Measurements from ENCODE around the gene PRAF2. TPM values are rescaled to one million over a fixed set of nuclear protein-coding genes. Genes with fewer than 3 reads are reported as not detected.

PRAF2 gene
- total RNA-seq, 1 donor from 2014 or later = 4.8 TPM

GRCh38 chrX:49071877-49072711, 1.7 kb downstream of the PRAF2 start:
- ATAC-seq = peak; percentile 9

DNA sequence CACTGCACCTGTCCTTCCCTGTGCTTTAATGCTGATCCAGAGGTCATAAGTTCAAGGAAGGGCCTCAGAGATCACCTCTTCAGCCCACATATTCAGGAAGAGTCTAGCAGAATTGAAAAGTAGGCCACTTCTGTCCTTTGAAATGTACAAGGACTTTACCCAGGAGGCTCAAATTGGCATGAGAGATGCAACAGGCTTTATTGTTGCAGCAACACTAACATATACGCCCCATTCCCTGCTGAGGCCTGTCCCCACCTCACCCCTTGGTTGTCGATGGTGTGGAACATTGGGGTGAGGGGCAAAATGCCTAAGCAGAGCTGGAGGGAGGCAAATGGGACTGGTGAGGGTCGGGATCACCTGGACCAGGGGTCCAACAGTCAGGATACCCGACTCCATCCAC, 2.8 kb downstream of the PRAF2 start:
- ATAC-seq = no peak

- no peak for ATAC-seq
Observed at GRCh38 chrX:49069038-49069437, 4.8 kb downstream of the PRAF2 start.

- no peak for ATAC-seq
Observed at GRCh38 chrX:49067285-49068120, 6.3 kb downstream of the PRAF2 start.

GRCh38 chrX:49066690-49067089, 7.1 kb downstream of the PRAF2 start:
- ATAC-seq = no peak

DNA sequence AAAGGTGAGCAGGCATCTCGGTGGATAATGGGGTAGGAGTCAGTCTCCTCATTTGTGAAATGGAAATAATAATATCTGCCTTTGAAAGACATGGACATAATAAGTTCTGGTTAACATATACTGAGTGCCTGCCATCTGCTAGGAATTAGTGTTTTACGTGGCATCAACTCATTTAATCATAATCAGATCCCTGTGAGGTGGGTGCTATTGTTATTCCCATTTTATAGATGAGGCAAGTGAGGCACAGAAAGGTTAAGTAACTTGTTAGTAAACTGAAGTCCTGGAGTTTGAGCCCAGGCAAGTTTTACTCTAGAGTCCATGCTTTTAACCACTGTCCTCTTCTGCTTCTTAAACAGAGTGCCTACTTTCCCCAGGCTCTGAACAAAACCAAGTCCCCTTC, 7.5 kb downstream of the PRAF2 start:
- no peak for ATAC-seq

DNA sequence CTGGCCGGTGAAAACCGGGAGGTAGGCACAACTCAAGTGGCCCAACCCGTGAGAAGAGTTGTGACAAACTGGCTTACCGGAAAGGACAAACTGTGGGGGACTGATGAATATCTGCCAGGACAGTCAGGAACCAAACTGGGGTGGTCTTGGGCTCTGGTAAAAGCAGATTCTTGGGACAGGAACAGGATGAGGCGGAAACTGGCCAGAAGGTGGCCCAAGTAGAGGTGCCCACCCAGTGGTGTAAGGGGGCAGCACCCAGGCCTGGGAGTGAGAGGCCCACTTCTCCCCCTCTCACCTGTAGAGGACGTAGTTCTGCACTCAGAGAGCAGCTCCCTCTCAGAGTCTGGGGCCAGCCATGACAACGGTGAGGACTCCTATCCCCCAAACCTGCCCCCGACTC, 9.1 kb downstream of the PRAF2 start:
- ATAC-seq = no peak

GRCh38 chrX:49064303-49064702, 9.5 kb downstream of the PRAF2 start:
- ATAC-seq = no peak

DNA sequence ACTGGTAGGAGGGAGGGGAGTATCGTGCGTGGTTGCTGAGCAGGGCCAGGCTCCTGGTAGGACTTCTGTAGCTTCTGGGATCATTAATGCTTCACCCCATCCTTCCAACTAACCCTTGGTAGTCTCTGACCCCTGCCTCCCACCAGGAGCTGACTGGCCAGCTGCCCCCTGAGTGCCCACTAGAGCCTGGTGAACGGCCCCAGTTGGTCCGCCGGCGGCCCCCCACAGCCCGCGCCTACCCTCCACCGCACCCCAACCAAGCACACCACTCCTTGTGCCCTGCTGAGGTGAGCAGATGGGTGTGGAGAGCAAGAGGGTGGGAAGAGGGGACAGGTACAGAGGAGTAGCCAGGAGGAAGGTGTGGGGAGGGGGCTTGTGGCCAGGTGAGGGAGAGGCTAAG, 10.1 kb downstream of the PRAF2 start:
- no peak for ATAC-seq

DNA sequence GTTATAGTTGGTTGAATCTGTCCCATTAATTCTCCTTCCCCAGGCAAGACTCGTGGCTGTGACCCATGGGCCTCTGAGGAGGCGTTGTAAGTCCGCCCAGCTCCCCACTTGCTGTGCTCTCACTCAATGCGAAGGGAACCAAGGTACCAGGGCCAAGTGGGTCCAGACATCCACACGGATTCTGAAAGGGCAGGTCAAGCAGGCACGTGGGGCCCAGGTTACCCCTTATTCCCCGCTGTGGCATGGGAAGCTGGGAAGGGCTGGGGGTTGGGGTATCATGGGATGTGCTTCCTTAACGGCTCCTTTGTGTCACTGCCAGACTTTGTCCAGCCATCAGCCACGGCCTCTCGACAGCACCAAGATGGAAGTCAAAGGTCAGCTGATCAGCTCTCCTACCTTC, 11.9 kb downstream of the PRAF2 start:
- no peak for ATAC-seq

DNA sequence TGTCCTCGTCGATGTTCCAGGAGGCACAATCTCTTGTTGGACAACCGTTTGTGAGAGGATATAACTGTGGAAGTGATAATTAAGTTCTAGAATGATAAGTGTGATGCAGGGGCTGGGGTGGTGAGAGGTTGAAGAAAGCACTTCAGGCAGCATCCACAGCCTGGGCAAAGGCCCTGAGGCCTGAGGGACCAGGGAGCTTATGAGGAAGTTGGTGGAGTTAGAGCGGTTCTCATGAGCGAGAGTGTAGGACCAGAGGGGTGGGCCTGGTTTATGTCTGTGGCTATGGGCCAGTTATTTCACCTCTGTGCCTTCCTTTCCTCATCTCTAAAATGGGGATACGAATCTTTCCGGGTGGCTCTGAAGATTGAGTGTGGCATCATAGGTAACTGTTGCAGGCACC, 12.3 kb downstream of the PRAF2 start:
- ATAC-seq = no peak

DNA sequence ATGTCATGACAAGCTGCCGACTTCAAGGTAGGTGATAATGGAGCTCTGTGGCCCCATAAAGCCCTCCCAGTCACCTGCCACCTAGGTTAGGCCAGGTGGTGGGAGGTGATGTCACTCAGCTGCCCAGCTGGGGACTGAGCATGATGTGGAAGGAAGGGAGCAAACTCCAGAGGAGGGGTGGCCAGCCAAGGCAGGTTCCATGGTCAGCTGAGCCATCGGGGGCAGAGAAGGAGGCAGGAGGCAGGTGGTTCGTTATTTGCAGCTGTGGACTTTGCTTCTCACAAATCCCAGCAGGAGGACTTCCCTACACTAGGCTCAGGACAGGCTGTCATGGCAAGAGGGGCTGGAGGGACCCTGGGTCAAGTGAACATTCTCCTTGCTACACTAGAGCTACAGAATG, 12.9 kb downstream of the PRAF2 start:
- ATAC-seq = no peak

- ATAC-seq = peak; percentile 78
Observed at GRCh38 chrX:49059681-49060085, 14.1 kb downstream of the PRAF2 start.

- ATAC-seq = no peak
Observed at GRCh38 chrX:49059201-49059600, 14.6 kb downstream of the PRAF2 start.

- peak; percentile 78 for ATAC-seq
Observed at GRCh38 chrX:49058794-49059193, 15.0 kb downstream of the PRAF2 start, which contains the start of gene CCDC120. CCDC120 (plus strand) TSS chrX:49058999; CDS start chrX:49062042, 3,043 bp downstream.

- no peak for ATAC-seq
Observed at GRCh38 chrX:49054073-49054762, 19.6 kb downstream of the PRAF2 start.

- ATAC-seq = peak; percentile 88
Observed at GRCh38 chrX:49053223-49054072, 20.4 kb downstream of the PRAF2 start.

- no peak for ATAC-seq
Observed at GRCh38 chrX:49043987-49044281, 29.9 kb downstream of the PRAF2 start.

DNA sequence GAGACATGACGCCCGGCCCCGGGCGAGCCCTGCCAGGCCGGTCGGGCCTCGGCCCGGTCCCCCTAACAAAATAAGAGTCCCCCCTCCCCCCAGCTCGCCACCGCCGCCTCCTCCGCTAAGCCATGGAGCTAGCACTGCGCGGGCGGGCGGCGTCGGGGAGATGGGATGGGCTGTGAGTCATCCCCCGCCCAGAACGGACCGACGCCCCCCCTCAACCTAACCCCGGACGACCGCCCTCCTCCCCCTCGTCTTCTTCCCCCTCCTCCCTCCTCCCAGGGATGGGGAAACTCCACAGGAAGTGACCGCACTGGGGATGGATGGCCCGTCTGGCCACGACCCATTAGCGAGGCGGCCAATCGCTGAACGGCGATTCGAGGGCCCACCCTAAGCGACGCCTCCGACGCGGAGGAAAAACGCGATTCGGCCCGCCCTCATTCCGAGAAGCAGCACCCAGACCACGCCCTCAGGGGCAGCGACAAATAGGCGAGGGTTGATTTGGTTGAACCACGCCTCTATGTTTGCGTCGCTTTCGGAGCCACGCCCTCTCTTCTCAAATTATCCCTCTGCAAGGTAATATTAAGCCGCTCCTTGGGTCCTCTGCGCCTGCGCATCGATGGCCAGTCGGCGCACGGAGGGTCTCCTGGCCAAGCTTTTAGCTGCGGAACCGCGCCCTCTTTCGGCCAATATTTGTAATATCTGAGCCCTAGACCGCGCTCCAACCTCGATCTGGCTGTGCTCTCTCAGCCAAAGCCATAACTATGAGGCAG, 30.4 kb downstream of the PRAF2 start, which contains the start of gene TFE3:
TFE3 (minus strand) TSS at position 138 of the 767 bp plus-strand sequence; CDS start at position 7, 131 bp downstream.
- peak; percentile 91 for ATAC-seq

GRCh38 chrX:49042581-49043219, 31.1 kb downstream of the PRAF2 start:
- ATAC-seq = no peak
